ENCODE measurements around the gene JARID2. TPM values are rescaled to one million over a fixed set of nuclear protein-coding genes. Genes with fewer than 3 reads are reported as not detected.

Gene JARID2
- total RNA-seq, 2 donors from 2014 or later = 8.3 to 12.8 TPM

GRCh38 chr6:15544321-15544900, 298.5 kb downstream of the JARID2 start:
- TF ChIP-seq CTCF (IDR thresholded peaks at IDR 0.05) = no peak
- H3K36me3 ChIP-seq = no peaks in the 10 kb centered on the region
- DNase-seq (ENCODE audit: low spot score) (no peak), ATAC-seq (ENCODE audit: insufficient number of reproducible peaks, low FRiP score, low read depth) (no peak)
- H3K27ac ChIP-seq = no peak overlapping the region
- H3K9me3 ChIP-seq = no peaks in the 10 kb centered on the region
- H3K4me1 ChIP-seq (ENCODE audit: control insufficient read depth in 1 of 2, low read depth in 2 of 2) = peaks cover 0 to 16% of the 10 kb centered on the region in 2 donors
- no peak overlapping the region for H3K4me3 ChIP-seq
- H3K27me3 ChIP-seq (replicated peaks; ENCODE audit: insufficient read depth) = no peaks in the 10 kb centered on the region

GRCh38 chr6:15546591-15546990, 300.7 kb downstream of the JARID2 start:
- H3K27ac ChIP-seq = no peak overlapping the region
- no peaks in the 10 kb centered on the region for H3K36me3 ChIP-seq
- no peak for ATAC-seq (ENCODE audit: insufficient number of reproducible peaks, low FRiP score, low read depth)
- H3K4me3 ChIP-seq = no peak overlapping the region
- peaks cover 0 to 22% of the 10 kb centered on the region in 2 donors for H3K4me1 ChIP-seq (ENCODE audit: control insufficient read depth in 1 of 2, low read depth in 2 of 2)
- H3K27me3 ChIP-seq (replicated peaks; ENCODE audit: insufficient read depth) = no peaks in the 10 kb centered on the region
- no peak for DNase-seq (ENCODE audit: low spot score)
- H3K9me3 ChIP-seq = no peaks in the 10 kb centered on the region
- TF ChIP-seq CTCF (IDR thresholded peaks at IDR 0.05) = no peak

- Histone ChIP-seq H3K27me3 (replicated peaks; ENCODE audit: insufficient read depth) (no peaks in the 10 kb centered on the region), H3K27ac (no peak overlapping the region), H3K4me3 (no peak overlapping the region), H3K36me3 (no peaks in the 10 kb centered on the region), H3K4me1 (ENCODE audit: control insufficient read depth in 1 of 2, low read depth in 2 of 2) (peaks cover 0 to 23% of the 10 kb centered on the region in 2 donors), H3K9me3 (no peaks in the 10 kb centered on the region)
- no peak for ATAC-seq (ENCODE audit: insufficient number of reproducible peaks, low FRiP score, low read depth)
- no peak for TF ChIP-seq CTCF (IDR thresholded peaks at IDR 0.05)
- DNase-seq (ENCODE audit: low spot score) = no peak
These were observed 301.5 kb downstream of the JARID2 start for GRCh38 chr6:15547400-15547799.

GRCh38 chr6:15549371-15549770, 303.5 kb downstream of the JARID2 start:
- DNase-seq (ENCODE audit: low spot score) = no peak
- ATAC-seq (ENCODE audit: insufficient number of reproducible peaks, low FRiP score, low read depth) = no peak
- Histone ChIP-seq H3K4me1 (ENCODE audit: control insufficient read depth in 1 of 2, low read depth in 2 of 2) (peaks cover 0 to 24% of the 10 kb centered on the region in 2 donors), H3K9me3 (no peaks in the 10 kb centered on the region), H3K27me3 (replicated peaks; ENCODE audit: insufficient read depth) (no peaks in the 10 kb centered on the region), H3K4me3 (no peak overlapping the region), H3K36me3 (no peaks in the 10 kb centered on the region), H3K27ac (no peak overlapping the region)
- TF ChIP-seq CTCF (IDR thresholded peaks at IDR 0.05) = no peak

- DNase-seq (ENCODE audit: low spot score) = no peak
- TF ChIP-seq CTCF (IDR thresholded peaks at IDR 0.05) = no peak
- Histone ChIP-seq H3K27ac (no peak overlapping the region), H3K27me3 (replicated peaks; ENCODE audit: insufficient read depth) (no peaks in the 10 kb centered on the region), H3K9me3 (no peaks in the 10 kb centered on the region), H3K4me1 (ENCODE audit: control insufficient read depth in 1 of 2, low read depth in 2 of 2) (peaks cover 0 to 15% of the 10 kb centered on the region in 2 donors), H3K36me3 (no peaks in the 10 kb centered on the region), H3K4me3 (no peak overlapping the region)
- ATAC-seq (ENCODE audit: insufficient number of reproducible peaks, low FRiP score, low read depth) = no peak
These were observed 304.8 kb downstream of the JARID2 start for GRCh38 chr6:15550546-15551123.

Measured in thoracic aorta (tissue), 2 donors.